ENCODE results near the gene BUB1. TPM values are rescaled to one million over a fixed set of nuclear protein-coding genes. Genes with fewer than 3 reads are reported as not detected.

Gene BUB1
- total and polyA plus RNA-seq, 9 of the 15 experiments (the other 6 are each of a cell fraction or from before 2014, with no cell fraction given), result 73.4 to 247 (median 118) TPM

DNA sequence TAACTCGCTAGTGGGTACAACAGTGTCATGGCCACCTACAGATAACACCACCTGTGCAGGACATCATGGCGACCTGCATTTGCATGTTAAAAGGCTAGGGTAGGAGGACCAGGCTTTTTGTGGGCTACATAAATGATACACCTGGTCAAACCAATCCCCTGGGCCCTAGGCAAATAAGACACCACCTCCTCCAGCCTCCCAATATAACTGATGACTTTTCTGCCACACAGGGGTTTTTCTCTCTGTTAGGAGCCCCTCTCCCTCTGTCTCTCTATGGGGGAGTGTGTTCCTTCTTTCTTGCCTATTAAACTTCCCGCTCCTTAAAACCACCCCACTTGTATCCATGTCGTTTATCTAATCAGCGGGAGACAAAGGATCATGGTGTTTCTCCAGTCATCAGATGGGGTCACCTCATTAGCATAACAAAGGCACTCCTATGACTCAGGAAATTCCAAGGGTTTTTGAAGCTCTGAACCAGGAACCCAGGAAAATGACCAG lies 10.8 kb upstream of the BUB1 start:
- ChIA-PET POLR2A (interaction anchor here (0.8 to 1.9 kb wide), 4 partner anchors 9 to 1455 kb away, joined by 3 to 14 read pairs (median 4); partner anchors contain the start of gene BUB1), CTCF (ENCODE audit: low intra/inter-chr PET ratio) (no interaction called here)
- no peaks in the 10 kb centered on the region for H4K20me1 ChIP-seq (replicated peaks; ENCODE audit: control insufficient read depth, insufficient read depth, low read length)
- DNase-seq (ENCODE audit: extremely low read depth in 1 of 4, low spot score in 3 of 4) (no peak), FAIRE-seq (no peak), ATAC-seq (no peak)
- H3K9me1 ChIP-seq (ENCODE audit: control insufficient read depth, insufficient read depth, low read length), result no peaks in the 10 kb centered on the region
- H3K4me3 ChIP-seq, result no peak overlapping the region
- H2AFZ ChIP-seq (ENCODE audit: low read depth, low read length), result peak overlapping the region; percentile 62
- no peaks in the 10 kb centered on the region for H3K27me3 ChIP-seq (ENCODE audit: control insufficient read depth in 2 of 2, insufficient read depth in 2 of 2, low read length in 2 of 2)
- peaks cover 2% of the 10 kb centered on the region; the same call in 1 of the 2 replicates for H3K9me3 ChIP-seq (replicated peaks; ENCODE audit: control insufficient read depth, insufficient read depth, low read depth, low read length)
- intact Hi-C loops (cut with micrococcal nuclease), result no loop called here
- no peak overlapping the region for H3K27ac ChIP-seq (ENCODE audit: extremely low read depth, low read depth, low read length)
- 28% methylated on average over 5 of the region's 5 CpGs for WGBS (ENCODE audit: insufficient coverage, low coverage, missing lambda C conversion rate)
- H3K36me3 ChIP-seq (ENCODE audit: control insufficient read depth, insufficient read depth, low read length), result no peaks in the 10 kb centered on the region; the same call in 2 of the 3 replicates
- in situ Hi-C loops (cut with MboI), result no loop called here
- peaks cover 14 to 38% of the 10 kb centered on the region in 2 experiments; a peak in 4 of 5 replicates for H3K4me1 ChIP-seq (replicated peaks in 1 of 2; ENCODE audit: control insufficient read depth in 2 of 2, insufficient read depth in 2 of 2, low read length in 2 of 2)
- H3K4me2 ChIP-seq (ENCODE audit: insufficient read depth, low read length), result no peak overlapping the region
- no peak overlapping the region for H3K9ac ChIP-seq (ENCODE audit: insufficient read depth in 1 of 2, low read depth in 2 of 2, low read length in 2 of 2)
- BruUV-seq (replicated peaks), result no TSS peak
- no peaks in the 10 kb centered on the region for H3K79me2 ChIP-seq (ENCODE audit: control insufficient read depth, insufficient read depth, low read length)
- TF ChIP-seq ZNF592 (IDR thresholded peaks at IDR 0.05) (0 out of 2 replicates have a peak, but pooled peaks have one; percentile 19), SRF (CRISPR knock-in tag; IDR thresholded peaks at IDR 0.05) (no peak), SOX6 (IDR thresholded peaks at IDR 0.05) (peak; percentile 79), ZNF696 (CRISPR knock-in tag; conservative IDR thresholded peaks at IDR 0.05) (no peak), ZBTB1 (CRISPR knock-in tag; IDR thresholded peaks at IDR 0.05; ENCODE audit: borderline replicate concordance, low read depth) (no peak), TCF7 (IDR thresholded peaks at IDR 0.05; ENCODE audit: borderline replicate concordance) (no peak), ZZZ3 (IDR thresholded peaks at IDR 0.05) (no peak), OTX1 (CRISPR knock-in tag; IDR thresholded peaks at IDR 0.05) (no peak), SAFB2 (IDR thresholded peaks at IDR 0.05; ENCODE audit: borderline replicate concordance, low read depth, low read length, severe bottlenecking) (no peak), PHF8 (IDR thresholded peaks at IDR 0.05; ENCODE audit: borderline replicate concordance, low read length) (no peak), ZC3H8 (IDR thresholded peaks at IDR 0.05) (no peak), ZNF184 (CRISPR knock-in tag; IDR thresholded peaks at IDR 0.05) (no peak), POLR2AphosphoS2 (IDR thresholded peaks at IDR 0.05; ENCODE audit: low read length) (no peak)
- TF ChIP-seq, protein P1, sequence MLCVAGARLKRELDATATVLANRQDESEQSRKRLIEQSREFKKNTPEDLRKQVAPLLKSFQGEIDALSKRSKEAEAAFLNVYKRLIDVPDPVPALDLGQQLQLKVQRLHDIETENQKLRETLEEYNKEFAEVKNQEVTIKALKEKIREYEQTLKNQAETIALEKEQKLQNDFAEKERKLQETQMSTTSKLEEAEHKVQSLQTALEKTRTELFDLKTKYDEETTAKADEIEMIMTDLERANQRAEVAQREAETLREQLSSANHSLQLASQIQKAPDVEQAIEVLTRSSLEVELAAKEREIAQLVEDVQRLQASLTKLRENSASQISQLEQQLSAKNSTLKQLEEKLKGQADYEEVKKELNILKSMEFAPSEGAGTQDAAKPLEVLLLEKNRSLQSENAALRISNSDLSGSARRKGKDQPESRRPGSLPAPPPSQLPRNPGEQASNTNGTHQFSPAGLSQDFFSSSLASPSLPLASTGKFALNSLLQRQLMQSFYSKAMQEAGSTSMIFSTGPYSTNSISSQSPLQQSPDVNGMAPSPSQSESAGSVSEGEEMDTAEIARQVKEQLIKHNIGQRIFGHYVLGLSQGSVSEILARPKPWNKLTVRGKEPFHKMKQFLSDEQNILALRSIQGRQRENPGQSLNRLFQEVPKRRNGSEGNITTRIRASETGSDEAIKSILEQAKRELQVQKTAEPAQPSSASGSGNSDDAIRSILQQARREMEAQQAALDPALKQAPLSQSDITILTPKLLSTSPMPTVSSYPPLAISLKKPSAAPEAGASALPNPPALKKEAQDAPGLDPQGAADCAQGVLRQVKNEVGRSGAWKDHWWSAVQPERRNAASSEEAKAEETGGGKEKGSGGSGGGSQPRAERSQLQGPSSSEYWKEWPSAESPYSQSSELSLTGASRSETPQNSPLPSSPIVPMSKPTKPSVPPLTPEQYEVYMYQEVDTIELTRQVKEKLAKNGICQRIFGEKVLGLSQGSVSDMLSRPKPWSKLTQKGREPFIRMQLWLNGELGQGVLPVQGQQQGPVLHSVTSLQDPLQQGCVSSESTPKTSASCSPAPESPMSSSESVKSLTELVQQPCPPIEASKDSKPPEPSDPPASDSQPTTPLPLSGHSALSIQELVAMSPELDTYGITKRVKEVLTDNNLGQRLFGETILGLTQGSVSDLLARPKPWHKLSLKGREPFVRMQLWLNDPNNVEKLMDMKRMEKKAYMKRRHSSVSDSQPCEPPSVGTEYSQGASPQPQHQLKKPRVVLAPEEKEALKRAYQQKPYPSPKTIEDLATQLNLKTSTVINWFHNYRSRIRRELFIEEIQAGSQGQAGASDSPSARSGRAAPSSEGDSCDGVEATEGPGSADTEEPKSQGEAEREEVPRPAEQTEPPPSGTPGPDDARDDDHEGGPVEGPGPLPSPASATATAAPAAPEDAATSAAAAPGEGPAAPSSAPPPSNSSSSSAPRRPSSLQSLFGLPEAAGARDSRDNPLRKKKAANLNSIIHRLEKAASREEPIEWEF (CRISPR knock-in tag; IDR thresholded peaks at IDR 0.05), result no peak

Measured in K562 (cell line).